ENCODE results near the gene DMRTA1.

Gene DMRTA1, protein sequence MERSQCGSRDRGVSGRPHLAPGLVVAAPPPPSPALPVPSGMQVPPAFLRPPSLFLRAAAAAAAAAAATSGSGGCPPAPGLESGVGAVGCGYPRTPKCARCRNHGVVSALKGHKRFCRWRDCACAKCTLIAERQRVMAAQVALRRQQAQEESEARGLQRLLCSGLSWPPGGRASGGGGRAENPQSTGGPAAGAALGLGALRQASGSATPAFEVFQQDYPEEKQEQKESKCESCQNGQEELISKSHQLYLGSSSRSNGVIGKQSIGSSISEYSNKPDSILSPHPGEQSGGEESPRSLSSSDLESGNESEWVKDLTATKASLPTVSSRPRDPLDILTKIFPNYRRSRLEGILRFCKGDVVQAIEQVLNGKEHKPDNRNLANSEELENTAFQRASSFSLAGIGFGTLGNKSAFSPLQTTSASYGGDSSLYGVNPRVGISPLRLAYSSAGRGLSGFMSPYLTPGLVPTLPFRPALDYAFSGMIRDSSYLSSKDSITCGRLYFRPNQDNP

DNA sequence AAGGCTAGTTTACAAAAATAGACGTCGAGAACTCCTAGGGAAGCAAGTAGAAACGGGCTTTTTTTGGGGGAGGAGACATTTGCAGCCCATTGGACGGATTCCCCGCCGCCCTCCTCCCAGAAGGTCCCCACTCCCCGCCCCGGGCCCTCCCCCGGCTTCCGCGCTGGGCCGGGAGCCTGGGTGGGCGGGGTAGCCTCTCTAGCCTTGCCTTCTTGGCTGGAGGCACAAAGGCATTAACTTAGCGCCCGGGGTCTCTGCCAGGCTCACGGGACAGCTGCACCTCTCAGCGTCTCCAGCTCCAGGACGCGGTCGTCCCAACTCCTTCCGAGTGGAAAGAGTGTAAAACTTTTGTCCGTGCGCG lies at the start of gene DMRTA1:
Gene DMRTA1, plus strand, starts transcription at position 236 of the 361 bp plus-strand sequence. CDS start 242 bp downstream, outside the sequence.
- Histone ChIP-seq H3K79me2 (ENCODE audit: insufficient read depth, low read length) (no peaks in the 10 kb centered on the region), H2AFZ (ENCODE audit: low read depth, low read length) (no peak within 1 kb of the TSS), H3K9ac (ENCODE audit: low read depth, low read length) (no peak within 1 kb of the TSS), H4K20me1 (ENCODE audit: insufficient read depth, low read length) (no peaks in the 10 kb centered on the region), H3K4me2 (ENCODE audit: insufficient read depth, low read length) (no peak within 1 kb of the TSS), H3K4me3 (ENCODE audit: low read depth in 1 of 2, low read length in 2 of 2) (no peak within 1 kb of the TSS), H3K9me3 (ENCODE audit: insufficient read depth, low read length, severe bottlenecking) (no peaks in the 10 kb centered on the region), H3K27ac (ENCODE audit: low read length) (no peak within 1 kb of the TSS), H3K4me1 (ENCODE audit: insufficient read depth, low read length) (no peaks in the 10 kb centered on the region), H3K27me3 (ENCODE audit: insufficient read depth, low read length, poor library complexity) (no peaks in the 10 kb centered on the region), H3K36me3 (ENCODE audit: insufficient read depth, low read length) (no peaks in the 10 kb centered on the region)
- TF ChIP-seq, protein P1, sequence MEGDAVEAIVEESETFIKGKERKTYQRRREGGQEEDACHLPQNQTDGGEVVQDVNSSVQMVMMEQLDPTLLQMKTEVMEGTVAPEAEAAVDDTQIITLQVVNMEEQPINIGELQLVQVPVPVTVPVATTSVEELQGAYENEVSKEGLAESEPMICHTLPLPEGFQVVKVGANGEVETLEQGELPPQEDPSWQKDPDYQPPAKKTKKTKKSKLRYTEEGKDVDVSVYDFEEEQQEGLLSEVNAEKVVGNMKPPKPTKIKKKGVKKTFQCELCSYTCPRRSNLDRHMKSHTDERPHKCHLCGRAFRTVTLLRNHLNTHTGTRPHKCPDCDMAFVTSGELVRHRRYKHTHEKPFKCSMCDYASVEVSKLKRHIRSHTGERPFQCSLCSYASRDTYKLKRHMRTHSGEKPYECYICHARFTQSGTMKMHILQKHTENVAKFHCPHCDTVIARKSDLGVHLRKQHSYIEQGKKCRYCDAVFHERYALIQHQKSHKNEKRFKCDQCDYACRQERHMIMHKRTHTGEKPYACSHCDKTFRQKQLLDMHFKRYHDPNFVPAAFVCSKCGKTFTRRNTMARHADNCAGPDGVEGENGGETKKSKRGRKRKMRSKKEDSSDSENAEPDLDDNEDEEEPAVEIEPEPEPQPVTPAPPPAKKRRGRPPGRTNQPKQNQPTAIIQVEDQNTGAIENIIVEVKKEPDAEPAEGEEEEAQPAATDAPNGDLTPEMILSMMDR (IDR thresholded peaks at IDR 0.05; ENCODE audit: borderline replicate concordance, extremely low read depth, low read length, poor library complexity, severe bottlenecking), result no peak
- TF ChIP-seq EZH2 (IDR thresholded peaks at IDR 0.05; ENCODE audit: borderline replicate concordance, low read depth, low read length, severe bottlenecking), result no peak
- DNase-seq (no peak), ATAC-seq (ENCODE audit: insufficient read depth, low read depth) (no peak)

DNA sequence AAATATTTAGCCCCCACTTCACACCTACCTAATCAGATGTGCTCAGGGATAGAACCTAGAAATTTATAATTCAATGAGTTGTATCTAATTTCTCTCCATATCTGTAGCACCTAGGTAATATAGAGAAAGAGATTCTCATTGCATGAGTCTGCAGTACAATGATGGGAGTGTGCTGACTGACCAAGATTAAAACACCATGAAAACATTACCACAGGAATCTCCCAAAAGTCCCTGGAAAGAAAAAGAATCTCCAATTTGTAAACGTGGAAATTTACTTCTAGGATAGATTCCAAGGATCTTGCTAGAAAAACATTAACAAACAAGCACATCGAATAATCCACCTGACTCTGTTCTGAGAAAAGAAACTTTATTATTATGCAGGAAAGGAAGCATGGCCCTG lies 45.0 kb upstream of the DMRTA1 start:
- DNase-seq, result no peak
- no peak for ATAC-seq (ENCODE audit: insufficient read depth, low read depth)
- H3K27ac ChIP-seq (ENCODE audit: low read length), result no peak overlapping the region
- H3K27me3 ChIP-seq (ENCODE audit: insufficient read depth, low read length, poor library complexity), result no peaks in the 10 kb centered on the region
- no peaks in the 10 kb centered on the region for H3K9me3 ChIP-seq (ENCODE audit: insufficient read depth, low read length, severe bottlenecking)
- no peaks in the 10 kb centered on the region for H4K20me1 ChIP-seq (ENCODE audit: insufficient read depth, low read length)
- no peak overlapping the region for H2AFZ ChIP-seq (ENCODE audit: low read depth, low read length)
- TF ChIP-seq, protein P1 (IDR thresholded peaks at IDR 0.05; ENCODE audit: borderline replicate concordance, extremely low read depth, low read length, poor library complexity, severe bottlenecking), result no peak
- no peak for TF ChIP-seq EZH2 (IDR thresholded peaks at IDR 0.05; ENCODE audit: borderline replicate concordance, low read depth, low read length, severe bottlenecking)
- H3K79me2 ChIP-seq (ENCODE audit: insufficient read depth, low read length), result no peaks in the 10 kb centered on the region
- no peaks in the 10 kb centered on the region for H3K36me3 ChIP-seq (ENCODE audit: insufficient read depth, low read length)
- H3K4me2 ChIP-seq (ENCODE audit: insufficient read depth, low read length), result no peak overlapping the region
- H3K4me3 ChIP-seq (ENCODE audit: low read depth in 1 of 2, low read length in 2 of 2), result no peak overlapping the region
- H3K9ac ChIP-seq (ENCODE audit: low read depth, low read length), result no peak overlapping the region
- H3K4me1 ChIP-seq (ENCODE audit: insufficient read depth, low read length), result no peaks in the 10 kb centered on the region

DNA sequence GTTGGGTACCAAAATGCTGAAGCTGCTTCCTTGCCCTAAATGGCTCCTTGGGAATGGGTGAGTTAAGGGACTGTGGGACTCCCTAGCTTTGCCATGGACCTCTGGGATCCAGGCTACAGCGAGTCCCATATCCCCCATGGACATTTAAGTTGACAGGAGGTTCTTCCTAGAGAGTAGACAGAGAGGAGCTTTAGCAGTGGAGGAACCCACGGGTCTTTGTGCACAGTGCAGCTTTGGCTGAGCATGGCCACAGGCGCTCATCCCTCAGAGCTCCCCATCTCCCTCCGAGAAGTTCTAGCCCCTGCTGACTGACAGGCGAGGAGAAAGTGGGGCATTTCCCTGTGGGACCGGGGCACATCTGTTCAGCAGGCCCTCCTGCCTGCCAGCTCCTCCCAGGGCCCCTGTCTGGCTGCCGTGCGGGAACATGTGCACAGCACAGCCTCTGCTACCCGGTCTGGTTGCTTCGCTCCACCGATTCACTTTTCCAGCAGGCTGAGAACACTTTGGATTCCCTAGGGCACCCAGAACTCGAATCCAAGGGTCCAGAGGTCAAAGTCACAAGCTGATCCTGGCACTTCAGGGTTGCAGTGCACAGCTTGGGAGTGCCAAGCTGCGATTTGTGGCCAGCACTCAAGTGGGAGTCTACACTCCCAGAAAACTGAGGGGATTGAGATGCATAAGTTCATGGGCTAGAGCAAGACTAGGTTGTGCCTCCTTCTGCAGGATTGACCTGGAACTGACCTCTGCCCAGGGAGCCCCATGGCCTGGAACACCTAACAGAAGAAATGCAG lies 40.6 kb upstream of the DMRTA1 start:
- Histone ChIP-seq H4K20me1 (ENCODE audit: insufficient read depth, low read length) (no peaks in the 10 kb centered on the region), H3K9me3 (ENCODE audit: insufficient read depth, low read length, severe bottlenecking) (no peaks in the 10 kb centered on the region), H3K36me3 (ENCODE audit: insufficient read depth, low read length) (no peaks in the 10 kb centered on the region), H3K9ac (ENCODE audit: low read depth, low read length) (no peak overlapping the region), H3K27me3 (ENCODE audit: insufficient read depth, low read length, poor library complexity) (no peaks in the 10 kb centered on the region), H3K79me2 (ENCODE audit: insufficient read depth, low read length) (no peaks in the 10 kb centered on the region), H3K4me2 (ENCODE audit: insufficient read depth, low read length) (no peak overlapping the region), H3K4me3 (ENCODE audit: low read depth in 1 of 2, low read length in 2 of 2) (no peak overlapping the region), H2AFZ (ENCODE audit: low read depth, low read length) (no peak overlapping the region), H3K4me1 (ENCODE audit: insufficient read depth, low read length) (no peaks in the 10 kb centered on the region), H3K27ac (ENCODE audit: low read length) (no peak overlapping the region)
- DNase-seq (no peak), ATAC-seq (ENCODE audit: insufficient read depth, low read depth) (no peak)
- no peak for TF ChIP-seq EZH2 (IDR thresholded peaks at IDR 0.05; ENCODE audit: borderline replicate concordance, low read depth, low read length, severe bottlenecking)
- TF ChIP-seq, protein P1 (IDR thresholded peaks at IDR 0.05; ENCODE audit: borderline replicate concordance, extremely low read depth, low read length, poor library complexity, severe bottlenecking), result no peak

Measured in DND-41 (cell line).